Uterus (tissue), 4 donors: Measurements from ENCODE around the gene CAMP. TPM values are rescaled to one million over a fixed set of nuclear protein-coding genes. Genes with fewer than 3 reads are reported as not detected.

Experiments used
- DNase-seq, 2 donors: peaks; one replicate each; pipeline ENCODE4 v3.0.0-alpha.2; 2019 to 2020
- H3K27ac ChIP-seq, 2 donors: fragments of 200-600 bp; sonication (generic); 1 replicate in 1 of 2; 2 replicates in 1 of 2; pipeline ENCODE4 v1.5.1; 2016 to 2018
- H3K27me3 ChIP-seq, 2 donors: fragments of 200-600 bp; sonication (generic); one replicate each; pipeline ENCODE4 v1.5.1; 2018 to 2019; ENCODE audit warnings: control low read depth in 1 of 2
- H3K36me3 ChIP-seq, 2 donors: fragments of 200-600 bp; sonication (generic); one replicate each; pipeline ENCODE4 v1.5.1; 2019; ENCODE audit warnings: control low read depth in 1 of 2
- H3K4me1 ChIP-seq, 2 donors: fragments of 200-600 bp; sonication (generic); one replicate each; pipeline ENCODE4 v1.5.1; 2018 to 2019; ENCODE audit warnings: control low read depth in 1 of 2
- H3K4me3 ChIP-seq, 2 donors: fragments of 200-600 bp; sonication (generic); 1 replicate in 1 of 2; 2 replicates in 1 of 2; pipeline ENCODE4 v1.5.1; 2018 to 2019; ENCODE audit warnings: mild to moderate bottlenecking in 1 of 2
- H3K9me3 ChIP-seq, 2 donors: fragments of 200-600 bp; sonication (generic); one replicate each; pipeline ENCODE4 v1.5.1; 2019; ENCODE audit warnings: control low read depth in 1 of 2
- POLR2A ChIP-seq, 2 donors: fragments of 450-650 bp; IDR thresholded peaks; one replicate each; pipeline ENCODE4 v1.6.1; 2016; ENCODE audit warnings: antibody characterized with exemption in 2 of 2, mild to moderate bottlenecking in 1 of 2, moderate library complexity in 1 of 2
- intact Hi-C: fragments of 100-400 bp; cut with DNase I; formaldehyde crosslinking; loops from one replicate; pipeline ENCODE4 v1.15.1; 2023; ENCODE audit warnings: low total_unique reads
- total RNA-seq, 4 donors: library from RNA; depleted of rRNA in 3 of 4; stranded (reverse); fragments of >200 nt in 3 of 4; gene quantifications; one replicate each; pipeline versions ENCODE4 v1.1.0 to v1.2.4, GENCODE V29; 2014 to 2023
- TF ChIP-seq, protein P1 (sequence below), 4 experiments: fragments of 200-600 bp in 2 of 4; fragments of 450-650 bp in 2 of 4; sonication (generic) in 2 of 4; IDR thresholded peaks; one replicate each; pipeline ENCODE4 v1.5.1; 2016 to 2019; ENCODE audit warnings: antibody characterized with exemption in 4 of 4, mild to moderate bottlenecking in 2 of 4, moderate library complexity in 1 of 4
- donor health status: DM: yes; HTN: yes; CAD: no.

The CAMP gene
- total RNA-seq, 4 donors from 2014 or later = 3.1 TPM; not detected in 3

DNA sequence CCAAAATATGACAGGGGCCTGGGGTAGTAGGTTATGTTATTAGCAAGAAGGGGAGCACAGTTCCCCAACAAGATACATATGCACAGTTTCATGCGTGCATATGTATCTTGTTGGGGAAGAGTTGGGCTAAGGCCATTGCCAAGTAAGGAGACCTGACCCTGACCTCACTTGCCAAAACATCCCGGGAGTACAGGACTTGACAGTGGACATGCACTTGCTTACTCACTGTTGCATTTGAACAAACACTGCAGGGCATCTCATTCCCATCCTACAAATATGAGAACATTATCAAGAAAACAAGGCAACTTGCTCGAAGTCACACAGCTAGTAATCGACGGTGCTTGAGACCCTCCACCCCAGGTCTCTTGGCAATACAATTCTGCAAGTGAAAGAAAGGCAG lies 4.8 kb upstream of the CAMP start:
- H3K9me3 ChIP-seq = no peaks in the 10 kb centered on the region
- TF ChIP-seq, protein P1, sequence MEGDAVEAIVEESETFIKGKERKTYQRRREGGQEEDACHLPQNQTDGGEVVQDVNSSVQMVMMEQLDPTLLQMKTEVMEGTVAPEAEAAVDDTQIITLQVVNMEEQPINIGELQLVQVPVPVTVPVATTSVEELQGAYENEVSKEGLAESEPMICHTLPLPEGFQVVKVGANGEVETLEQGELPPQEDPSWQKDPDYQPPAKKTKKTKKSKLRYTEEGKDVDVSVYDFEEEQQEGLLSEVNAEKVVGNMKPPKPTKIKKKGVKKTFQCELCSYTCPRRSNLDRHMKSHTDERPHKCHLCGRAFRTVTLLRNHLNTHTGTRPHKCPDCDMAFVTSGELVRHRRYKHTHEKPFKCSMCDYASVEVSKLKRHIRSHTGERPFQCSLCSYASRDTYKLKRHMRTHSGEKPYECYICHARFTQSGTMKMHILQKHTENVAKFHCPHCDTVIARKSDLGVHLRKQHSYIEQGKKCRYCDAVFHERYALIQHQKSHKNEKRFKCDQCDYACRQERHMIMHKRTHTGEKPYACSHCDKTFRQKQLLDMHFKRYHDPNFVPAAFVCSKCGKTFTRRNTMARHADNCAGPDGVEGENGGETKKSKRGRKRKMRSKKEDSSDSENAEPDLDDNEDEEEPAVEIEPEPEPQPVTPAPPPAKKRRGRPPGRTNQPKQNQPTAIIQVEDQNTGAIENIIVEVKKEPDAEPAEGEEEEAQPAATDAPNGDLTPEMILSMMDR (IDR thresholded peaks at IDR 0.05) = no peak
- no peak for TF ChIP-seq POLR2A (IDR thresholded peaks at IDR 0.05)
- no peak for DNase-seq
- no peaks in the 10 kb centered on the region for H3K4me1 ChIP-seq
- no peaks in the 10 kb centered on the region for H3K27me3 ChIP-seq
- intact Hi-C loops = no loop called here
- H3K4me3 ChIP-seq = no peak overlapping the region
- no peaks in the 10 kb centered on the region for H3K36me3 ChIP-seq
- H3K27ac ChIP-seq = no peak overlapping the region

DNA sequence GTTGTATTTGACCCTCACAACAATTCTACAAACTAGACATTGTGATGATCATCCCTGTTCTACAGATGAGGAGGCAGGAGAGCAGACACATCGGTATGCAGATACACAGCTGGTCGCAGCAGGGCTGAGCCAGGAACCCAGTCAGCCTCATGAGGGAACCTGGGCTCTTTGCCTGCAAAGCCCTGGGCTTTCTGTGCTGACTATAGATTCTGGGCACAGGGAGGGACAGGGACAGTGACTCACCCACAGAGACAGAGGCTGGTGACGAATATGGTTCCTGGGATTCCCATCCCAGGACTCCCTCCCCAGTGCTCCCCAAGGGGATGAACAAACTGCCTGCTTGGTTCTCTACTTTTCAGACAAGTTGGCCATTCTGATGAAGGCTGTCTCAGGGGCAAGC lies 3.8 kb upstream of the CAMP start:
- no peaks in the 10 kb centered on the region for H3K4me1 ChIP-seq
- intact Hi-C loops = no loop called here
- DNase-seq = no peak
- no peak overlapping the region for H3K4me3 ChIP-seq
- TF ChIP-seq, protein P1 (IDR thresholded peaks at IDR 0.05) = no peak
- no peak for TF ChIP-seq POLR2A (IDR thresholded peaks at IDR 0.05)
- no peak overlapping the region for H3K27ac ChIP-seq
- no peaks in the 10 kb centered on the region for H3K27me3 ChIP-seq
- H3K36me3 ChIP-seq = no peaks in the 10 kb centered on the region
- no peaks in the 10 kb centered on the region for H3K9me3 ChIP-seq

DNA sequence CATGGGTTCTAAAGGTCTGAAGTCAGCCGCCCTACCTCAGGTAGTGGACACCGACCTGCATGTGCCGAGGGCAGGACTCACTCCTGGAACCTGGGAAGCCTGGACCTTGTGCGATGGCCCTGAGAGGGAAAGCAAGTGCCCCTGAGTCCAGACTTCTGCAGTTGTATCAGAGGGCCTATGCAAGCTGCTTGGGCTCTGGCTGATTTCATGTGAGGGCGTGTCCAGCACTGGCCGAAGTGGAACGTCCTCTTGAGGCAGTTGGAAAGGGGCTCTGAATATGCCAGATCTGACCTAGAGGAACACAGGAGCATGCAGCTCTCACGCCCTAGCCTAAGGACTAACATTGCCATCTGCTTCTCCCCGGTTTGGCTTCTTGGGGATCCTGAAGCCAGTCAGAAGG lies 2.5 kb upstream of the CAMP start:
- H3K9me3 ChIP-seq = no peaks in the 10 kb centered on the region
- no peak for DNase-seq
- no peak overlapping the region for H3K4me3 ChIP-seq
- H3K36me3 ChIP-seq = no peaks in the 10 kb centered on the region
- TF ChIP-seq POLR2A (IDR thresholded peaks at IDR 0.05) = no peak
- TF ChIP-seq, protein P1 (IDR thresholded peaks at IDR 0.05) = no peak
- intact Hi-C loops = no loop called here
- no peaks in the 10 kb centered on the region for H3K4me1 ChIP-seq
- H3K27ac ChIP-seq = no peak overlapping the region
- H3K27me3 ChIP-seq = no peaks in the 10 kb centered on the region

DNA sequence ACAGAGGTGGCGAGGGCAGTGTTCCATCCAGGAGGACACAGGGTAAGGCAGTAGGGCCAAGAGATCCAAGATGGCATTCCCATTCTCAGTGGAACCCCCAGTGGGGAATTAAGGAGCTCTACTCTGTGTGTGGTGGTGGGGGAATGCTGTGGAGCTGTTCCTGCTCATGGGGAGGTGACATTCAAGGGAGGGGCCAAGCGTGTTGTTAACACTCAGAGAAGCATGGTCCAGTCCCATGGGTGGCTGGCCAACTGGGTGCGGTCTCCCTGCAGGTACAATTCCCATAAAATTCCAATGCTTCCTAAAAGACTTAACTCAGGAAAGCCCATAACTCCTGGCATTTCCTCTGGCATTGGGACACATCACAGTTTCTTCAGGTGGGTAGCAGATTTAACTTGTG lies 2.3 kb downstream of the CAMP start:
- Histone ChIP-seq H3K4me1 (no peaks in the 10 kb centered on the region), H3K27me3 (no peaks in the 10 kb centered on the region), H3K4me3 (no peak overlapping the region), H3K27ac (no peak overlapping the region), H3K9me3 (no peaks in the 10 kb centered on the region), H3K36me3 (no peaks in the 10 kb centered on the region)
- intact Hi-C loops = no loop called here
- DNase-seq = no peak
- TF ChIP-seq POLR2A (IDR thresholded peaks at IDR 0.05) = no peak

DNA sequence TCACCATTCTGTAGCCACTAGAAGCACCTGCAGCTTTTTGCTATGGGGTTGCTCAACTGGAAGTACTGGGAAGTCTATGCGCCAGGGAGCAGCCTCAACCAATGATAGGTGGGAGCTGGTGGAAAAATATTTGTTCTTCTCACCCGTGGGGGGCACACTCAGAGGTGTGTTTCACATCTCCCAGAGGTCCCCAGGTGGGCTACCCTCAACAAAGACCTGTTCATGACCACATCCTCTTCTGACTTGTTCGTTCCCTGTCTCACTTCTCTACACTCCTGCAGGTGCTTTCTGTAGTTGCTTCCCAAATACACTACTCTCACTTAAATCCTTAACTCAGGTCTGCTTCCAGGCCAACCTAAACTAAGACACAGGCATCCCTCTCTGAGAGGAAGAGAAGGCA lies 3.6 kb downstream of the CAMP start:
- no peaks in the 10 kb centered on the region for H3K9me3 ChIP-seq
- DNase-seq = no peak
- H3K36me3 ChIP-seq = no peaks in the 10 kb centered on the region
- H3K27ac ChIP-seq = no peak overlapping the region
- TF ChIP-seq, protein P1 (IDR thresholded peaks at IDR 0.05) = no peak
- no peak for TF ChIP-seq POLR2A (IDR thresholded peaks at IDR 0.05)
- H3K4me3 ChIP-seq = no peak overlapping the region
- no peaks in the 10 kb centered on the region for H3K4me1 ChIP-seq
- intact Hi-C loops = no loop called here
- H3K27me3 ChIP-seq = no peaks in the 10 kb centered on the region

DNA sequence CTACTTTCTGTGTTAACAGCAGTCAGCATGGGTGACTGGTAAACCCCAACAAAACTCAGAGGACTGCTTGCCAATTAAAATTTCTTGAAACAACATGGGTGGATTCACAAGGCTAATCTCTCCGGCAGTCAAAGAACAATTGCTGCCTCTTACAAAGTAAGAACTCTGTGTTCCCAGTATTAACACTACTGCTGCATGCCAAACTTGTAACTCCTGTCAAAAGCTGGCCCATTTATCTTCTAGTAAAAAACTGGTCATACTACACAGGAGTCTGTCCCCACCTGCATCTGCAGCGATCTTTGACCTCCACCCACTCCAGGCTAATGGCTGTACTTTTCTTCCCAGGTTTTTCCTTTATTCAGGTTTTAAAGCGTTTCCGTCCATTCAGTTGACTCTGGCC lies 8.9 kb downstream of the CAMP start:
- TF ChIP-seq POLR2A (IDR thresholded peaks at IDR 0.05) = no peak
- Histone ChIP-seq H3K4me1 (no peaks in the 10 kb centered on the region), H3K27ac (no peak overlapping the region), H3K27me3 (no peaks in the 10 kb centered on the region), H3K4me3 (no peak overlapping the region), H3K9me3 (no peaks in the 10 kb centered on the region), H3K36me3 (no peaks in the 10 kb centered on the region)
- intact Hi-C loops = no loop called here
- no peak for DNase-seq
